ENCODE data around the gene DLX5.

DLX5 gene

GRCh38 chr7:97009753-97010732 lies 14.6 kb downstream of the DLX5 start:
- no peak overlapping the region for H3K4me3 ChIP-seq (ENCODE audit: low read depth in 1 of 2, low read length in 2 of 2)
- peaks cover 6% of the 10 kb centered on the region for H3K9me3 ChIP-seq (ENCODE audit: low read length)
- peaks cover 84 to 92% of the 10 kb centered on the region in 2 donors for H3K27me3 ChIP-seq (ENCODE audit: control insufficient read depth in 1 of 2, insufficient read depth in 2 of 2, low read length in 2 of 2)
- no peaks in the 10 kb centered on the region for H3K36me3 ChIP-seq (ENCODE audit: insufficient read depth, low read length)
- no peak overlapping the region for H3K9ac ChIP-seq (ENCODE audit: low read length)
- no peak overlapping the region for H3K27ac ChIP-seq (ENCODE audit: low read depth, low read length)
- peaks cover 5% of the 10 kb centered on the region for H3K4me1 ChIP-seq (ENCODE audit: insufficient read depth, low read length)

- Histone ChIP-seq H3K36me3 (ENCODE audit: insufficient read depth, low read length) (no peaks in the 10 kb centered on the region), H3K9me3 (ENCODE audit: low read length) (peaks cover 6% of the 10 kb centered on the region), H3K4me1 (ENCODE audit: insufficient read depth, low read length) (peaks cover 9% of the 10 kb centered on the region), H3K9ac (ENCODE audit: low read length) (no peak overlapping the region), H3K27me3 (ENCODE audit: control insufficient read depth in 1 of 2, insufficient read depth in 2 of 2, low read length in 2 of 2) (peaks cover 84 to 92% of the 10 kb centered on the region in 2 donors), H3K4me3 (ENCODE audit: low read depth in 1 of 2, low read length in 2 of 2) (no peak overlapping the region), H3K27ac (ENCODE audit: low read depth, low read length) (no peak overlapping the region)
Measured at GRCh38 chr7:97008275-97008917, 16.2 kb downstream of the DLX5 start.

GRCh38 chr7:97007583-97007861 lies 17.1 kb downstream of the DLX5 start:
- no peaks in the 10 kb centered on the region for H3K36me3 ChIP-seq (ENCODE audit: insufficient read depth, low read length)
- H3K9me3 ChIP-seq (ENCODE audit: low read length) = peaks cover 6% of the 10 kb centered on the region
- H3K4me3 ChIP-seq (ENCODE audit: low read depth in 1 of 2, low read length in 2 of 2) = no peak overlapping the region
- peaks cover 9% of the 10 kb centered on the region for H3K4me1 ChIP-seq (ENCODE audit: insufficient read depth, low read length)
- H3K27me3 ChIP-seq (ENCODE audit: control insufficient read depth in 1 of 2, insufficient read depth in 2 of 2, low read length in 2 of 2) = peaks cover 86 to 92% of the 10 kb centered on the region in 2 donors
- no peak overlapping the region for H3K27ac ChIP-seq (ENCODE audit: low read depth, low read length)
- no peak overlapping the region for H3K9ac ChIP-seq (ENCODE audit: low read length)

- no peak overlapping the region for H3K27ac ChIP-seq (ENCODE audit: low read depth, low read length)
Measured at GRCh38 chr7:97006816-97007582, 17.6 kb downstream of the DLX5 start.

GRCh38 chr7:97006055-97006815 lies 18.4 kb downstream of the DLX5 start:
- peak overlapping the region; percentile 32 to 47 for H3K4me3 ChIP-seq (ENCODE audit: low read depth in 1 of 2, low read length in 2 of 2)
- no peak overlapping the region for H3K9ac ChIP-seq (ENCODE audit: low read length)
- no peaks in the 10 kb centered on the region for H3K36me3 ChIP-seq (ENCODE audit: insufficient read depth, low read length)
- no peak overlapping the region for H3K27ac ChIP-seq (ENCODE audit: low read depth, low read length)
- peaks cover 9% of the 10 kb centered on the region for H3K4me1 ChIP-seq (ENCODE audit: insufficient read depth, low read length)
- no peaks in the 10 kb centered on the region for H3K9me3 ChIP-seq (ENCODE audit: low read length)
- peaks cover 86 to 92% of the 10 kb centered on the region in 2 donors for H3K27me3 ChIP-seq (ENCODE audit: control insufficient read depth in 1 of 2, insufficient read depth in 2 of 2, low read length in 2 of 2)

More at GRCh38 chr7:97006816-97007582, 17.6 kb downstream of the DLX5 start:
- no peak overlapping the region for H3K9ac ChIP-seq (ENCODE audit: low read length)
- peaks cover 9% of the 10 kb centered on the region for H3K4me1 ChIP-seq (ENCODE audit: insufficient read depth, low read length)
- H3K4me3 ChIP-seq (ENCODE audit: low read depth in 1 of 2, low read length in 2 of 2) = peak overlapping the region; percentile 14 to 47
- peaks cover 86 to 92% of the 10 kb centered on the region in 2 donors for H3K27me3 ChIP-seq (ENCODE audit: control insufficient read depth in 1 of 2, insufficient read depth in 2 of 2, low read length in 2 of 2)
- peaks cover 6% of the 10 kb centered on the region for H3K9me3 ChIP-seq (ENCODE audit: low read length)
- H3K36me3 ChIP-seq (ENCODE audit: insufficient read depth, low read length) = no peaks in the 10 kb centered on the region

GRCh38 chr7:97005183-97006054 lies 19.2 kb downstream of the DLX5 start, which contains the start of gene DLX6:
TSS of gene DLX6 (plus strand) at chr7:97005553. CDS start at chr7:97005978, 425 bp downstream.
- H3K9ac ChIP-seq (ENCODE audit: low read length) = no peak within 1 kb of the TSS
- H3K4me1 ChIP-seq (ENCODE audit: insufficient read depth, low read length) = peaks cover 9% of the 10 kb centered on the region
- peak within 1 kb of the TSS; percentile 31 to 32 for H3K4me3 ChIP-seq (ENCODE audit: low read depth in 1 of 2, low read length in 2 of 2)
- H3K9me3 ChIP-seq (ENCODE audit: low read length) = peaks cover 3% of the 10 kb centered on the region
- no peaks in the 10 kb centered on the region for H3K36me3 ChIP-seq (ENCODE audit: insufficient read depth, low read length)
- no peak within 1 kb of the TSS for H3K27ac ChIP-seq (ENCODE audit: low read depth, low read length)
- H3K27me3 ChIP-seq (ENCODE audit: control insufficient read depth in 1 of 2, insufficient read depth in 2 of 2, low read length in 2 of 2) = peaks cover 87 to 92% of the 10 kb centered on the region in 2 donors

GRCh38 chr7:97004247-97005182 lies 20.1 kb downstream of the DLX5 start:
- H3K9me3 ChIP-seq (ENCODE audit: low read length) = peaks cover 3% of the 10 kb centered on the region
- peak overlapping the region in 1 of 2 donors; percentile 31 for H3K4me3 ChIP-seq (ENCODE audit: low read depth in 1 of 2, low read length in 2 of 2)
- no peak overlapping the region for H3K9ac ChIP-seq (ENCODE audit: low read length)
- peaks cover 9% of the 10 kb centered on the region for H3K4me1 ChIP-seq (ENCODE audit: insufficient read depth, low read length)
- H3K27me3 ChIP-seq (ENCODE audit: control insufficient read depth in 1 of 2, insufficient read depth in 2 of 2, low read length in 2 of 2) = peaks cover 87 to 91% of the 10 kb centered on the region in 2 donors
- no peak overlapping the region for H3K27ac ChIP-seq (ENCODE audit: low read depth, low read length)
- H3K36me3 ChIP-seq (ENCODE audit: insufficient read depth, low read length) = no peaks in the 10 kb centered on the region

- H3K4me1 ChIP-seq (ENCODE audit: insufficient read depth, low read length) = peaks cover 9% of the 10 kb centered on the region
- H3K9ac ChIP-seq (ENCODE audit: low read length) = no peak overlapping the region
- peaks cover 87 to 91% of the 10 kb centered on the region in 2 donors for H3K27me3 ChIP-seq (ENCODE audit: control insufficient read depth in 1 of 2, insufficient read depth in 2 of 2, low read length in 2 of 2)
- H3K36me3 ChIP-seq (ENCODE audit: insufficient read depth, low read length) = no peaks in the 10 kb centered on the region
- no peak overlapping the region for H3K27ac ChIP-seq (ENCODE audit: low read depth, low read length)
- no peak overlapping the region for H3K4me3 ChIP-seq (ENCODE audit: low read depth in 1 of 2, low read length in 2 of 2)
- peaks cover 3% of the 10 kb centered on the region for H3K9me3 ChIP-seq (ENCODE audit: low read length)
Measured at GRCh38 chr7:97003262-97004246, 21.1 kb downstream of the DLX5 start.
